ENCODE data around the gene HDGFL2. TPM values are rescaled to one million over a fixed set of nuclear protein-coding genes. Genes with fewer than 3 reads are reported as not detected.

HDGFL2 gene
- 10 to 100 TPM; 61.5 to 96.9 (median 89.2) TPM for polyA plus RNA-seq (ENCODE audit: insufficient read length in 4 of 4)

DNA sequence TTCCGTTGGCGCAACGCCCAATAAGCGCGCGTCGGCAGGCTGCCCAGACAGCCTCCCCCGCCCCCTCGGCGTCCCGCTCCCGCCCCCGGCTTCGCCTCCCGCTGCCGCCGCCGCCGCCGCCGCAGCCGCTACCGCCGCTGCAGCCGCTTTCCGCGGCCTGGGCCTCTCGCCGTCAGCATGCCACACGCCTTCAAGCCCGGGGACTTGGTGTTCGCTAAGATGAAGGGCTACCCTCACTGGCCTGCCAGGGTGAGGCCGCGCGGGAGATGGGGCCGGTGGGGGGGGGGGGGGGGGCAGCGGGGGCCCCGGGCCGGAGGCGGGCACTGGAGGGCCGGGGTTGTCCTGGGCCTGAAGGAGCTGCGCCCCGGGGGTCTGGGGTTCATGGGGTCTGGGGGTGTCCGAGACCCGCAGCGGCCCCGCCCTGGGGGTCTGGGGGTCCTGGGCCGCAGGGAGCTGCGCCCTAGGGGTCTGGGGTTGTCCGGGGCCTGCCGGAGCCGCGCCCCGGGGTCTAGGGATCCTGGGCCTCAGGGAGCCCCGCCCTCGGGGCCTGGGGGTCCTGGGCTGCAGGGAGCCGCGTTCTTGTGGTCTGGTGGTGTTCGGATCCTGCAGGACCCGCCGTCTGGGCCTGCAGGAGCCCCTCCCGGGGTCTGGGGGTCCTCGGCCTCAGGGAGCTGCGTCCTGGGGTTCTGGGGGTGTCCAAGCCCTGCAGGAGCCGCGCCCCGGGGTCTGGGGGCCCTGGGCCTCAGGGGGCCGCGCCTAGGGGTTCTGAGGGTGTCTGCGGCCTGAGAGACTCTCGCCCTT lies at the start of gene HDGFL2:
Gene HDGFL2, plus strand, starts transcription at position 124 of the 801 bp plus-strand sequence. Its CDS starts 54 bp downstream, at position 178.
- DNase-seq (ENCODE audit: low read depth in 4 of 4, low spot score in 2 of 4) = no peak

DNA sequence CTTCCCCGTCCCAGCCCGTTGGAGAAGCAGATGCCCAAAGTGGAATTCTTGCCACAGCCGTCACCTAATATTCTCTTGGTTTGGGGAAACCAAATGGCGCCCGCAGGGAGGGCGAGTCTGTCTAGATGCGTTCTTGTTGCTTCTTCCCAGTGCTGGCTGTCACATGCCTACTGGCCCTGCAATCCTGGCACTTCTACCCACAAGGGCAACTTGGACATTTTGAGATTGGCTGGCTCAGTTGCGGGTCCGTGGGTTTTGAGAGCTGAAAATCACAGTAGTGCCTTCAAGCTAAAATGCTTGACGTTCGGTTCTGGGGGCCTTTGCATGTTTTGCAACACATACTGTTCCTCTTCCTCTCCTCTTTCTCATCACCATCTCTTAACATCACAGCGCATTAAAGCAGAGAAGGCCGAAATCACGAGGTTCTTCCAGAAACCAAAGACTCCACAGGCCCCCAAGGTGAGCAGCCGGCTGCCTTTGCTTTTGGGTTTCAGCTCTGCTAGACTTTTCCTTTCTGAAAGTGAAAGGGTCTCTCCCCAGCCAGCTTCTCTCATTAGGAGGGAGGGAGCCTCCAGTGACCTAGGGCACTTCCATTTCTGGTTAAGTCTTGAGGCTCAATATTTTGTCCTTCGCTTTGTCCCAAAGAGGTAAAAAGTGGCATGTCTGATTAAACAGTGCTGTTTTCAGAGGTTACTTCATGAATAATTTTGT lies 48.5 kb upstream of the HDGFL2 start:
- no peak for DNase-seq (ENCODE audit: low read depth in 4 of 4, low spot score in 2 of 4)

DNA sequence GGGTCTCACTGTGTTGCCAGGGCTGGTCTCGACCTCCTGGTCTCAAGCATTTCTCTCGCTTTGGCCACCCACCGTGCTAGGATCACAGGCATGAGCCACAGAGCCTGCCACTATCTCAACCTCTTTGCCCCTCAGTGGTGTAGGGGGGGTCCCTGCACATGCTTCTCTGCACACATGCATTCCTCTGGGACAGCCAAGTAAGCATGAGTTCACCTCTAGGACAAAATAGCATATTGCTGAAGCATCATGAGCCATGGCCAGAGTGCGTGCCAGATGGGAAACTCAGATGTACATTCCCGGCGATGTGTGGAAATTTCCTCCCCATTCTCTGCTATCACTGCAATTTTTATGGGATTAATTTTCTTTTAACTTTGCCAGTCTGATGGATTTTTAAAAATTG lies 46.6 kb upstream of the HDGFL2 start:
- no peak for DNase-seq (ENCODE audit: low read depth in 4 of 4, low spot score in 2 of 4)

DNA sequence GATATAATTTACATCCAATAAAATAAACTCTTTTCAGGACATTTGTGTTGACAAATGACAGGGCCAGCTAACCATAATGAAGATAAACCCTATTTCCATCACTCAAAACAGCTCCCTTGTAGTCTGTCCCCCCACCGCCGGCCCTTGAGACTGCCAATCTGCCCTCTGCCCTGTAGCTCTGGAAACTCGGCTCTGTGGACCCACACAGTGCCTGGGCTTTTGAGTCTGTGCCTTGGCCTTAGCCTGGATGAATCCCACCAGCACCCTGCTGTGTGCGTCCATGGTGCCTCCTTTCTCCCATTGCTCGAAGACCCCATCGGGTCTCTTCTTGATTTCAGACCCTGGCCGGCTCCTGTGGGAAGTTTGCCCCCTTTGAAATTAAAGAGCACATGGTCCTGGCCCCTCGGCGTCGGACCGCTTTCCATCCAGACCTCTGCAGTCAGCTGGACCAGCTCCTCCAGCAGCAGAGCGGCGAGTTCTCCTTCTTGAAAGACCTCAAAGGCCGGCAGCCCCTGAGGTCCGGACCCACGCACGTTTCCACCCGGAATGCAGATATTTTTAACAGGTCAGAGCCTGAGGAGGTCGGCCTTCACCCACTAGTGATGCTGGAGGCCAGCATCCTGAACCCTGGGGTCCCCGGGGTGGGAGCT lies 43.6 kb upstream of the HDGFL2 start:
- no peak for DNase-seq (ENCODE audit: low read depth in 4 of 4, low spot score in 2 of 4)

DNA sequence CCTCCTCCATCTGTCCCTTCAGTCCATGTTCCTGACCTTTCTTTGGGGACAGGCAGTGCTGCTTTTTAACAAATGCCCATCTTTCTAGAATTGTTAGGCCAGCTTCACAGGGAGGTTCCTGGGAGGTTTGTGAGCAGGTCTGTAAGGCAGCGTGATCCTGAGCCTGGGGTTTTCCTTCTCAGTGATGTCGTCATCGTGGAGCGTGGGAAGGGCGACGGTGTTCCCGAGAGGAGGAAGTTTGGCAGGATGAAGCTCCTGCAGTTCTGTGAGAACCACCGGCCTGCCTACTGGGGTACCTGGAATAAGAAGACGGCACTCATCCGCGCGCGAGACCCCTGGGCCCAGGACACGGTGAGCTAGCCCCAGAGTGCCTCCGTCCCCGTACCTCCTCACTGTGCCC lies 42.8 kb upstream of the HDGFL2 start:
- DNase-seq (ENCODE audit: low read depth in 4 of 4, low spot score in 2 of 4) = no peak

DNA sequence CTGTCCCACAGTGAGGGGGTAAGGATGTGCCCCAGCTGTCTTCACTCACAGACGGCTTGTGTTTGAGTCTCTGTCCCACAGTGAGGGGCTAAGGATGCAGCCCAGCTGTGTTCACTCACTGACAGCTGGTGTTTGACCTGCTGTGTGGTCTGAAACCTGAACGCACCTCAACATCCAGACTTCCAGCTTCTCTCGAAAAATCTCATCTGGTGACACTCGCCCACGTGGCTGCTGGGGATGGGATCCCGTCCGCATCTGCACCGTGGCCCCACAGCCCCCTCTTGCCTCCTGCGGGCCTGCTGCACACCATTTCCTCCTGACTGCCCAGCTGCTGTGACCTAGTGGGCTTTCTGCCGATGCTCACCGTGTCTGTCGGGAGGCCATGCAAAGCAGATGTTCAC lies 42.3 kb upstream of the HDGFL2 start:
- DNase-seq (ENCODE audit: low read depth in 4 of 4, low spot score in 2 of 4) = peak in 2 of 4 donors; percentile 50 to 54

DNA sequence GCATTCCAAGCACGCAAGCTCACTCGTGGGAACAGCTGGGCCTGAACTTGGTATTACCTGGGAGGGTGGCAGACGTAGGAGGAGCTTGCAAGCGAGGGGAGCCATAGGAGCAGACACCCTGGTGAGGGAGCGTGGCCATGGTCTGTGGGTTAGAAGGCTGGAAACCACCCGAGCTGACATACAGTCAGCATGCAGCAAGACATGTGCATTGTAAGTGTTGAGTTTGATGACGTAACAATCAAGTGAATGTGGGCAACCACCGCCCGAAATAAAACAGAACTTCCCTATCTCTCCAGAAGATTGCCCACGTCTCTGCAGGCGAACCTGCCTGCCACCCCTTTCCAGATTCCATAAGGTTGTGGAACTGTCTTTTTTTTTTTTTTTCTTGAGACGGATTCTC lies 41.3 kb upstream of the HDGFL2 start:
- DNase-seq (ENCODE audit: low read depth in 4 of 4, low spot score in 2 of 4) = no peak

DNA sequence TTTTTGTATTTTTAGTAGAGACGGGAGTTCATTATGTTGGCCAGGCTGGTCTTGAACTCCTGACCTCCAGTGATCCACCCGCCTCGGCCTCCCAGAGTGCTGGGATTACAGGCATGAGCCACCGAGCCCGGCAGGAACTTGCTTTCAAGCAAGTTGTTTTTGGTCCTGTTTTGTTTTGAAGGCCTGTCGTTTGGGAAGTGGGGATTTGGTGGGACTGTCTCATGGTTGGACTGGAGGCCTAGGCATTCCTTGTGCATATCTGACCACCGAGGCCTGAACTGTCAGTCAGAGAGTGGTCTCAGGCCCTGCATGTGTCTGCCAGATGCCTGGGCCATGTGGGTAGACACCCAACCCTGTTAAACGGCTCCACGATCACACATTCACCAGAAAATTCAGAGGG lies 40.8 kb upstream of the HDGFL2 start:
- DNase-seq (ENCODE audit: low read depth in 4 of 4, low spot score in 2 of 4) = no peak

DNA sequence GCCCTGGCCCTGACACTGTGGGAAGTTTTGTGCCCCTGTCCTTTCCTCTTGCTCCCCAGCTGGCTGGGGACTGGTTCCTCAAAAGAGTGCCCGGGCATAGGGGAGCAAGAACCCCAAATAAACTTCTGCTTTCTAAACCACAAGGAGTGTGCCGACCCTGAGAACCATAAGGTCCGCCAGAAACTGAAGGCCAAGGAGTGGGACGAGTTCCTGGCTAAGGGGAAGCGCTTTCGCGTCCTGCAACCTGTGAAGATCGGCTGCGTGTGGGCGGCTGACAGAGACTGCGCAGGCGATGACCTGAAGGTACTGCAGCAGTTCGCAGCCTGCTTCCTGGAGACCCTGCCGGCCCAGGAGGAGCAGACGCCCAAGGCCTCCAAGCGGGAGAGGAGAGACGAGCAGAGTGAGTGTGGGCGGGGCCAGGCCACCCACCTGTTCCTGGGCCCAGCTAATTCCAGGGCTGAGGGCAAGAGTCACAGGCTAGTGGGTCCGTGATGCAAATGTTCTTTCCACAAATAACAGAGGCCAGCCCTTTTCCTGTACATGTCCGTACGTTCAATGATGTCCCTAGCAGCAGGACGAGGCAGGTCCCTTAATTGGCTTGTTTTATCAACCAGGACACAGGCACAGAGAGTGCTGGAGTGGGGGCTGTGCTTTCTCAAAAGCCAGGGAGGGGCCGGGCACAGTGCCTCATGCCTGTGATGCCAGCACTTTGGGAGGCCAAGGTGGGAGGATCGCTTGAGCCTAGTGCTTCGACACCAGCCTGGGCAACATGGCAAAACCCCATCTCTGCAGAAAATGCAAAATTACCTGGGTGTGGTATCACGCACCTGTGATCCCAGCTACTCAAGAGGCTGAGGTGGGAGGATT lies 40.1 kb upstream of the HDGFL2 start:
- no peak for DNase-seq (ENCODE audit: low read depth in 4 of 4, low spot score in 2 of 4)

DNA sequence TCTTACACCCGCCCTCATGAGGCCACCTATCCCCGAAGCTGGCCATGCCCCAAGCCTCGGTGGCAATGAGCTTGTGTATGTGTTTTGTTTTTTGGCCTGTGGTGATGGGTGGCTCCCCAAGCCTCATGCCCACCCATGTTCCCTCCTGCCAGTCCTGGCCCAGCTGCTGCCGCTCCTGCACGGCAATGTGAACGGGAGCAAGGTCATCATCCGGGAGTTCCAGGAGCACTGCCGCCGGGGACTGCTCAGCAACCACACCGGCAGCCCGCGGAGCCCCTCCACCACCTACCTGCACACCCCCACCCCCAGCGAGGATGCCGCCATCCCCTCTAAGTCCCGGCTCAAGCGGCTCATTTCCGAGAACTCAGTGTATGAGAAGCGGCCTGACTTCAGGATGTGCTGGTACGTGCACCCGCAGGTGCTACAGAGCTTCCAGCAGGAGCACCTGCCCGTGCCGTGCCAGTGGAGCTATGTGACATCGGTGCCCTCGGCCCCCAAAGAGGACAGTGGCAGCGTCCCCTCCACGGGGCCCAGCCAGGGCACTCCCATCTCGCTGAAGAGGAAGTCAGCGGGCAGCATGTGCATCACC lies 39.1 kb upstream of the HDGFL2 start:
- DNase-seq (ENCODE audit: low read depth in 4 of 4, low spot score in 2 of 4) = no peak

DNA sequence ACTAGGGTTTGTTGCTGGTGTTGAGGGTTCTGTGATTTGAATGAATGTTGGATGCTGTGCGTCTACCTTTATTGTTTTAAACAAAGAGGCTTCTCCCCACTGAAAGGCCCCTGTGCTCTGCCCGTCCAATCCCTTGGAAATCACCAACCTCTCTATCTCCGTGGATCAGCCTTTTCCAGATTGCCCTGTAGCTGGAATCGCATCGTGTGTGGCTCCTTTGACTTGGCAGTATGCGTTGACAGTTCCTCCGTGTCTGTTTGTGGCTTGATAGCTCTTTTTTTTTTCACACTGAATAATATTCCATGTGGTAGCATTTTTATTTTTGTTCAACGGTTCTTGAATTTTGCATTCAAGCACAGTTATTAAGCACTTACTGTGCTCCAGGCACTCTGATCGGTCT lies 37.7 kb upstream of the HDGFL2 start:
- no peak for DNase-seq (ENCODE audit: low read depth in 4 of 4, low spot score in 2 of 4)

DNA sequence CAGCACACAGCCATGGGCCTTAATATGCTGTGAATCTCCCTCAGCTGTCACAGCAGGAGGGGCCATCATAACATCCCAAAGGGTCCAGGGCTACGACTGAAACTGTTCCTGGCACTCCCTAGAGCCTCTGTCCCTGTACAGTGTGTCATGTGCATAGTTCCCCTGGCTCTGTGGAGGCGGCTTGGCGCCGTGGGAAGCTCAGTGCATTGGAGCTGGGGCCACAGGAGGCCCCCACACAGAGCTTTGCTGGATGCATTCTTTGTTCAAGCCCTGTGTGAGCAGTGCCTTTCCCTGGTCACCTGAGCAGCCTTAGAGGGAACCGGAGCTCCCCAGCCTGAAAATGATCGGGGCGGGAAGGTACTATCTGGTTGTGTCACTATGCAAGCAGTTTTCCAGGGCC lies 35.9 kb upstream of the HDGFL2 start:
- DNase-seq (ENCODE audit: low read depth in 4 of 4, low spot score in 2 of 4) = no peak

DNA sequence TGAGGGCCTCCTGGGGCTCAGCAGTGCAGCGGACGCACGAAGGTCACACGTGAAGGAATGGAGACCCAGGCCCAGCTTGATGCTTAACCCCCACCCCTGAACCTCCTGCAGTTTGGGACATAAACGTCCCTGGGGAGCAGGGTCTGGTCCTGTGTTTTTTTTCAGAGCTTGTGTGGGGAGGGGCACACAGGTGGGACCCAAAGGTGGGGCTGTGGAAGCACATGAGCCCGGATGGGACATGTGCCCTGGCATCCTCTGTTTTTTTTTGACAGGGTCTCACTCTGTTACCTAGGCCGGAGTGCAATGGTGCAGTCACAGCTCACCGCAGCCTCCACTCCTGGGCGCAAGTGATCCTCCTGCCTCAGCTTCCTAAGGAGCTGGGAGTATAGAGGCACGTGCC lies 35.0 kb upstream of the HDGFL2 start:
- DNase-seq (ENCODE audit: low read depth in 4 of 4, low spot score in 2 of 4) = no peak

DNA sequence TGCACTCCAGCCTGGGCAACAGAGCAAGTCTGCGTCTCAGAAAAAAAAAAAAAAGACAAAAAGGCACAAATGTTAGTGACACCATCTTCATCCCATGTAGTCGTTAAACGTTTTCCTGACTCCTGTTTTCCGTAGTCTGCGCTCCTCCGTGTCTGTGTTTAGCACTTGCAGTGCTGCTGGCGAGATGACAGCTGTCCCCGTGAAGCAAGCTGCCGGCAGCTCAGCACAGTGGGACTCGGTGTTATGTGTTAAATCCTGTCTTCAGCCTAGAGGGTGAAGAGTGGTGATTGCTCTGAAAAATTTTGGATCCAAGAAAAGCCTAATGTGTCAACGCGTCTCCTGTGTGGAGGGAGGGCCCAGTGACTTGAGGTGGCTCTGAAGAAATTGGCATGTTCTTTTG lies 32.9 kb upstream of the HDGFL2 start:
- DNase-seq (ENCODE audit: low read depth in 4 of 4, low spot score in 2 of 4) = no peak

DNA sequence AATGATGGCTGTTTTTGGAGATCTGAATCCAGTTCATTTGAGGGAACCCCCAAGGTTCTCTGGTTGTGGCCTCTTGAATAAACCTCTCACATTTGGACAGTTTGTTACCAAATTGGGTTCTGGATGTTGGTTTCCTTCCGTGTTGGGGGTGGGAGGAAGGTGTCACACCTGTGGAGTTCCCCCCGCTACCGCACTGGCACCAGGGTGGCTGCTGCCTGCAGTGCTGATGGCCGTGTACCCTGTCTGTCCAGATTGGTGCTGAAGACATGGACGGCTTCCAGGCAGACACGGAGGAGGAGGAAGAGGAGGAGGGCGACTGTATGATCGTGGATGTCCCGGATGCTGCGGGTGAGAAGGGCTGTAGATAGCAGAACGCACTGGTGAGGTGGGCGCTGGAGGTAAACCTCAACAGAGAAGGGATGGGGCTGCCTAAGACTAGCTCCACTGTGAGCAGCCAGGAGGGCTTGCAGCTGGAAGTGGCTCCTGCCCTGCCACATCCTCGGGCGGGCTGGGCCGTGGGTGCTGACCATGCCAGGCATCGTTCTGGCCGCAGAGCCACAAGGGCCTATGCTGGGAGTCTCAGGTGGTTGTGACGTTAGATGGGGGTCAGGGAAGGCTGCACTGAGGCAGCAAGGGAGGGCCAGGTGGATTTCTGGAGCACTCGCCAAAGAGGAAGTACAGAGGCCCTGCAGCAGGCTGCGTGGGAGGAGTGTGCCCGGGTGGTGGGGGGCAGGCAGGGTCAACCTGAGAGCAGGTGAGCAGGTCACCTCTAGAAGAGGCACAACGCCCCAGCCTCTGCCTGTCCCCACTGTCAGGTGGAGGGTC lies 29.9 kb upstream of the HDGFL2 start:
- DNase-seq (ENCODE audit: low read depth in 4 of 4, low spot score in 2 of 4) = no peak

DNA sequence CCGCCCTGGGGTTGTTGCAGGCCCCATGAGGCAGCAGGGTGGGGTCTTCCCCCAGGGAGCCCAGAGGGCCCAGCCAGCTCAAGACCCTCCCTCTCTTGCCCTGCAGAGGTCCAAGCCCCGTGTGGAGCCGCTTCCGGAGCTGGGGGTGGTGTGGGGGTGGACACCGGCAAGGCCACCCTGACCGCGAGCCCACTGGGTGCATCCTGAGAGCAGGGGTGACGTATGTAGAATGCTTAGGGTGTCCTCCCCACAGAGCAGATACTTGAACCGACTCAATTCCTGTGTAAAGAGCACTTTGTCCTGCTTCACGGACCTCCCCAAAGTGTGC lies 29.3 kb upstream of the HDGFL2 start:
- DNase-seq (ENCODE audit: low read depth in 4 of 4, low spot score in 2 of 4) = no peak

DNA sequence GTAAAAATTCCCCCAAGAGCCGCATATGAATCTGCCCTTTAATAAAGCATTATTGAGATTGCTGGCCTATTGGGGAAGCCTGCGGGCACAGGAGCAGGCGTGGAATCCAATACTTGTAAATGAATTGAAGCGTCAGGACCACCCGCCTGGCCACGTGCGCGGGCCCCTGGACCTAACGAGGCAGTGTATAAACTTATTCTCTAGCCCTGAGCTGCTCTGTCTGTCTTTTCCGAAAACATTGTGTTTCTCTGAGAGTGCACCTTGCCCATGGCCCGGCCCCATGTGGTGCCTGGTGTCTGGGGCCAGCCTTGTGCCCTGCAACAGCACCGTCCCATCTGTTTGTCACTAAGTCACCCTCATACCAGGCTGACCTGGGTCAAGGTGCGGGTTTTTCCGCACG lies 28.9 kb upstream of the HDGFL2 start:
- no peak for DNase-seq (ENCODE audit: low read depth in 4 of 4, low spot score in 2 of 4)

DNA sequence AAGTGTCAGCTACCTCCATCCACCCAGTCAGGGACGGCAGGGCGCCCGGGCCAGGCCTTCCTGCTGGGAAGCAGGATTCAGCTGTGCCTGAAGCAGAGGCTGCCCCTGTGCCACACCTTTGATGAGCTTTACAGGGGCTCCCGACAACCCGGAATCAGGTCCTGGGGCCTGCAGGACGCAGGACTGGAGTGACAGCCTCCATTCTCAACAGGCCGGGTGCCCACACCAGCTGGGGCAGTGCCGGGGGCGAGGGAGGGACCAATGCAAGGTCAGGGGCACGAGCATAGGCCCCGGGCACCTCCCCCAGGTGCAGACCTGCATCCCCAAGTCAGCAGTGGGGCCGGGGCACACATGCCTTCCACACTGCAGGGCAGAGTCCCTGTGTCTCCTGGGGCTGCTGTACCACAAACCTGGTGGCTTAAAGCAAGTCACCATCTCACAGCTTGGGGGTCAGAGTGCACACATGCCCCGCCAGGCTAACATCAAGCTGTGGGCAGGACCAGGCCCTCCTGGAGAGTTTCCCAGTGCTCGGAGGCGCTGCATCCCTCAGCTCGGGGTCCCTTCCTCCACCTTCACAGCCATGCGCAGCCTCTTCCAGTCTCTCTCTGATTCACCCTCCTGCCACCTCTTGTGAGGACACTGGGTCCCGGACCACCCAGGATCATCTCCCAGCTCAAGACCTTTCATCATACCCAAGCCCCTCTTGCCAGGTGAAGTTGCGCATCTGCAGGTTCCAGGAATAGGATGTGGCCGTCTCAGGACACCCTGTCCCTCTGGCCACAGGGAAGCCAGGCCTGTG lies 27.9 kb upstream of the HDGFL2 start:
- DNase-seq (ENCODE audit: low read depth in 4 of 4, low spot score in 2 of 4) = no peak

Data from left renal cortex interstitium (tissue), 4 donors.